WTC11 (cell line): ENCODE results near the gene SAMD4A. TPM values are rescaled to one million over a fixed set of nuclear protein-coding genes. Genes with fewer than 3 reads are reported as not detected.

ENCODE experiments used
- ATAC-seq: fragments of 200-7000 bp; cut with Tn5 transposase; 2 replicates; pipeline ENCODE4 v1.10.0; 2021; ENCODE audit warnings: mild to moderate bottlenecking, moderate library complexity
- CTCF ChIA-PET: fragments of 300-600 bp; sonication (Branson Sonifier 250); formaldehyde crosslinking; loops from one replicate; lab custom pipeline; 2021; ENCODE audit warnings: antibody characterized with exemption; lab: Charles Lee
- POLR2A ChIA-PET: fragments of 350-600 bp; sonication (Branson Sonifier 250); formaldehyde crosslinking; loops from one replicate; lab custom pipeline; 2021; ENCODE audit warnings: antibody characterized with exemption; lab: Charles Lee
- DNase-seq: peaks from one replicate; pipeline ENCODE4 v3.0.0; 2021; ENCODE audit warnings: low spot score
- H3K27ac Mint-ChIP-seq: 2 replicates; pipeline ENCODE4 v1.8.0; 2021; ENCODE audit warnings: mixed read lengths
- H3K27me3 Mint-ChIP-seq: 2 replicates; pipeline ENCODE4 v1.8.0; 2021; ENCODE audit warnings: low read depth, mild to moderate bottlenecking, moderate library complexity, mixed read lengths
- H3K36me3 Mint-ChIP-seq: 2 replicates; pipeline ENCODE4 v1.8.0; 2021; ENCODE audit warnings: mixed read lengths
- H3K4me1 Mint-ChIP-seq: 2 replicates; pipeline ENCODE4 v1.8.0; 2022; ENCODE audit warnings: mixed read lengths
- H3K4me3 Mint-ChIP-seq: 2 replicates; pipeline ENCODE4 v1.8.0; 2021; ENCODE audit warnings: mild to moderate bottlenecking, moderate library complexity, mixed read lengths
- H3K9me3 Mint-ChIP-seq: 2 replicates; pipeline ENCODE4 v1.8.0; 2021; ENCODE audit warnings: mixed read lengths
- ATF3 ChIP-seq: sonication (generic); formaldehyde crosslinking; conservative IDR thresholded peaks from 2 replicates; pipeline ENCODE4 v1.8.1; 2022; ENCODE audit warnings: mild to moderate bottlenecking, missing genetic modification reagents
- CDX4 ChIP-seq: fragments of 250-450 bp; sonication (Bioruptor Pico); IDR thresholded peaks from 2 replicates; pipeline ENCODE4 v1.9.0; 2021; ENCODE audit warnings: moderate library complexity, mild to moderate bottlenecking, inconsistent platforms, borderline replicate concordance
- CREB1 ChIP-seq: sonication (generic); formaldehyde crosslinking; IDR thresholded peaks from 2 replicates; pipeline ENCODE4 v1.8.0; 2023; ENCODE audit warnings: mild to moderate bottlenecking, missing genetic modification reagents
- E2F4 ChIP-seq: sonication (generic); formaldehyde crosslinking; IDR thresholded peaks from 2 replicates; pipeline ENCODE4 v1.8.1; 2022; ENCODE audit warnings: low read depth, mild to moderate bottlenecking, moderate library complexity, missing genetic modification reagents, borderline replicate concordance
- ESRRA ChIP-seq: sonication (generic); formaldehyde crosslinking; IDR thresholded peaks from 2 replicates; pipeline ENCODE4 v1.8.1; 2022; ENCODE audit warnings: mild to moderate bottlenecking, missing genetic modification reagents, borderline replicate concordance
- ETV6 ChIP-seq: sonication (generic); formaldehyde crosslinking; IDR thresholded peaks from 2 replicates; pipeline ENCODE4 v1.8.1; 2022; ENCODE audit warnings: mild to moderate bottlenecking, missing genetic modification reagents
- FOXJ3 ChIP-seq: sonication (generic); formaldehyde crosslinking; IDR thresholded peaks from 2 replicates; pipeline ENCODE4 v1.9.0; 2021; ENCODE audit warnings: missing genetic modification reagents, mild to moderate bottlenecking, borderline replicate concordance
- GRHL2 ChIP-seq: fragments of 250-450 bp; sonication (Bioruptor Pico); IDR thresholded peaks from 2 replicates; pipeline ENCODE4 v1.8.0; 2022; ENCODE audit warnings: mild to moderate bottlenecking, moderate library complexity; ENCODE audit not compliant: insufficient replicate concordance, severe bottlenecking
- JAZF1 ChIP-seq: fragments of 250-450 bp; sonication (Bioruptor Pico); IDR thresholded peaks from 2 replicates; pipeline ENCODE4 v1.9.0; 2021; ENCODE audit warnings: moderate library complexity, mild to moderate bottlenecking, inconsistent platforms
- MYBL2 ChIP-seq: sonication (generic); formaldehyde crosslinking; IDR thresholded peaks from 2 replicates; pipeline ENCODE4 v1.8.1; 2023; ENCODE audit warnings: mild to moderate bottlenecking, moderate library complexity, missing genetic modification reagents
- NFYB ChIP-seq: sonication (generic); formaldehyde crosslinking; conservative IDR thresholded peaks from 2 replicates; pipeline ENCODE4 v1.8.0; 2022; ENCODE audit warnings: low read depth, missing genetic modification reagents
- NR1H2 ChIP-seq: sonication (generic); formaldehyde crosslinking; IDR thresholded peaks from 2 replicates; pipeline ENCODE4 v1.9.0; 2021; ENCODE audit warnings: mild to moderate bottlenecking, moderate library complexity, missing genetic modification reagents
- NR2C2 ChIP-seq: sonication (generic); formaldehyde crosslinking; IDR thresholded peaks from 2 replicates; pipeline ENCODE4 v1.8.0; 2022; ENCODE audit warnings: mild to moderate bottlenecking, missing genetic modification reagents
- SMAD4 ChIP-seq: sonication (generic); formaldehyde crosslinking; IDR thresholded peaks from 2 replicates; pipeline ENCODE4 v1.8.0; 2022; ENCODE audit warnings: mild to moderate bottlenecking, missing genetic modification reagents
- SP1 ChIP-seq: sonication (generic); formaldehyde crosslinking; conservative IDR thresholded peaks from 2 replicates; pipeline ENCODE4 v1.8.1; 2022; ENCODE audit warnings: missing genetic modification reagents
- STAT6 ChIP-seq: sonication (generic); formaldehyde crosslinking; conservative IDR thresholded peaks from 2 replicates; pipeline ENCODE4 v1.8.1; 2023; ENCODE audit warnings: mild to moderate bottlenecking, low read depth, missing genetic modification reagents, moderate library complexity
- TCF7 ChIP-seq: sonication (generic); formaldehyde crosslinking; IDR thresholded peaks from 2 replicates; pipeline ENCODE4 v1.8.0; 2022; ENCODE audit warnings: mild to moderate bottlenecking, low read depth, missing genetic modification reagents, moderate library complexity
- TP53 ChIP-seq: sonication (generic); formaldehyde crosslinking; IDR thresholded peaks from 2 replicates; pipeline ENCODE4 v1.8.1; 2023; ENCODE audit warnings: mild to moderate bottlenecking, missing genetic modification reagents
- ZNF121 ChIP-seq: sonication (generic); formaldehyde crosslinking; IDR thresholded peaks from 2 replicates; pipeline ENCODE4 v1.8.0; 2023; ENCODE audit warnings: missing genetic modification reagents
- ZNF138 ChIP-seq: sonication (generic); formaldehyde crosslinking; conservative IDR thresholded peaks from 2 replicates; pipeline ENCODE4 v1.8.1; 2022; ENCODE audit warnings: mild to moderate bottlenecking, moderate library complexity, missing genetic modification reagents
- ZNF416 ChIP-seq: fragments of 250-450 bp; sonication (Bioruptor Pico); IDR thresholded peaks from 2 replicates; pipeline ENCODE4 v1.9.0; 2021; ENCODE audit warnings: mild to moderate bottlenecking, inconsistent platforms
- total RNA-seq: library from RNA; stranded (reverse); gene quantifications from 3 replicates; pipeline ENCODE4 v1.2.3, GENCODE V29; 2021
- TF ChIP-seq, protein P1 (sequence below): sonication (generic); formaldehyde crosslinking; IDR thresholded peaks from 2 replicates; pipeline ENCODE4 v1.8.1; 2023; ENCODE audit warnings: mild to moderate bottlenecking, missing genetic modification reagents, moderate library complexity

SAMD4A gene
- total RNA-seq, 1 experiment from 2014 or later, result 6.0 TPM

GRCh38 chr14:54577494-54577893 is 10.6 kb downstream of the SAMD4A start:
- no peaks in the 10 kb centered on the region for H3K27me3 Mint-ChIP-seq
- DNase-seq (no peak), ATAC-seq (no peak)
- no peaks in the 10 kb centered on the region; the same call in 1 of the 2 replicates for H3K9me3 Mint-ChIP-seq
- H3K4me3 Mint-ChIP-seq, result no peak overlapping the region
- ChIA-PET POLR2A (no interaction called here), CTCF (interaction anchor here (1.2 to 1.5 kb wide), 4 partner anchors 65 to 196 kb away, joined by 3 to 6 read pairs (median 4); no protein-coding TSS in a partner anchor)
- H3K4me1 Mint-ChIP-seq, result 0 out of 2 replicates have a peak, but pooled peaks cover 2% of the 10 kb centered on the region
- H3K36me3 Mint-ChIP-seq, result peaks cover under 1% of the 10 kb centered on the region; the same call in 1 of the 2 replicates
- TF ChIP-seq NFYB (CRISPR knock-in tag) (no peak), ZNF416 (CRISPR knock-in tag) (no peak), STAT6 (CRISPR knock-in tag) (no peak), SMAD4 (no peak), ETV6 (no peak), TP53 (CRISPR knock-in tag) (no peak), CDX4 (CRISPR knock-in tag) (no peak), MYBL2 (CRISPR knock-in tag) (no peak), CREB1 (CRISPR knock-in tag) (no peak), NR1H2 (CRISPR knock-in tag) (no peak), E2F4 (no peak), ZNF138 (no peak), TCF7 (CRISPR knock-in tag) (no peak), ZNF121 (CRISPR knock-in tag) (no peak)
- TF ChIP-seq, protein P1, sequence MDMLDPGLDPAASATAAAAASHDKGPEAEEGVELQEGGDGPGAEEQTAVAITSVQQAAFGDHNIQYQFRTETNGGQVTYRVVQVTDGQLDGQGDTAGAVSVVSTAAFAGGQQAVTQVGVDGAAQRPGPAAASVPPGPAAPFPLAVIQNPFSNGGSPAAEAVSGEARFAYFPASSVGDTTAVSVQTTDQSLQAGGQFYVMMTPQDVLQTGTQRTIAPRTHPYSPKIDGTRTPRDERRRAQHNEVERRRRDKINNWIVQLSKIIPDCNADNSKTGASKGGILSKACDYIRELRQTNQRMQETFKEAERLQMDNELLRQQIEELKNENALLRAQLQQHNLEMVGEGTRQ (CRISPR knock-in tag), result no peak
- no peak overlapping the region for H3K27ac Mint-ChIP-seq

DNA sequence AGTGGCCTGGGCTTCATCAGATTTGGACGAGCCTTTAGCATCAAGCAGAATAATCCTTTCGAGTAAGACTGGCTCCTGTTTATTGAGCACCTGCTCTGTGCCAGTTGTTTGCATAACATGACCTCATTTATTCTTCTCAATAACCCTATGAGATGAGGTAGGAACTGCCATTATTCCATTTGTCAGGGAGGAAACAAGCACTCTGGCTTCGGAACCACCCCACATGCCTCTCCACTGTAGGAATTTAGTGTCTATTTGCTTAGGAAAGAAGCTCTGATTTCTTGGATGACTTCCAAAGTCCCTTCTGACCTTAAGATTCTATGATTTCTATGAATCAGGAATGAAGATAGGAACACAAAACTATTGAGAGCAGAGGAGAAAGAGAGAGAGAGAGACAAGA is 11.0 kb downstream of the SAMD4A start:
- no peak overlapping the region for H3K4me3 Mint-ChIP-seq
- no peak for TF ChIP-seq ESRRA (CRISPR knock-in tag)
- no peak for TF ChIP-seq JAZF1 (CRISPR knock-in tag)
- TF ChIP-seq FOXJ3 (CRISPR knock-in tag), result no peak
- TF ChIP-seq SP1, result no peak
- no peak for TF ChIP-seq NR2C2 (CRISPR knock-in tag)
- no peak for TF ChIP-seq ATF3 (CRISPR knock-in tag)
- no peak for TF ChIP-seq STAT6 (CRISPR knock-in tag)
- no peak for TF ChIP-seq GRHL2 (CRISPR knock-in tag)
- TF ChIP-seq, all 79 proteins: peak for 0
- POLR2A ChIA-PET, result no interaction called here
- H3K9me3 Mint-ChIP-seq, result no peaks in the 10 kb centered on the region
- 0 out of 2 replicates have a peak, but pooled peaks cover 2% of the 10 kb centered on the region for H3K4me1 Mint-ChIP-seq
- no peaks in the 10 kb centered on the region for H3K36me3 Mint-ChIP-seq
- no peaks in the 10 kb centered on the region for H3K27me3 Mint-ChIP-seq
- no peak for DNase-seq
- CTCF ChIA-PET, result interaction anchor here (1.0 to 1.5 kb wide), 5 partner anchors 65 to 195 kb away, joined by 3 to 6 read pairs (median 4); no protein-coding TSS in a partner anchor
- H3K27ac Mint-ChIP-seq, result no peak overlapping the region
- ATAC-seq, result no peak
